HEK293 (cell line): ENCODE data around the gene HLA-DQB1.
"Not testable (repeated sequence)": the region's sequence is repeated elsewhere in the genome, so short reads cannot be mapped to it uniquely, and the experiment has no call there.

Experiments used
- CTCF ChIP-seq: fragments of 450-650 bp; formaldehyde crosslinking; IDR thresholded peaks from 2 replicates; pipeline ENCODE4 v1.5.1; 2016; ENCODE audit warnings: missing biosample characterization, missing genetic modification characterization
- MYNN ChIP-seq: fragments of 450-650 bp; formaldehyde crosslinking; IDR thresholded peaks from 2 replicates; pipeline ENCODE4 v1.5.1; 2016; ENCODE audit warnings: missing biosample characterization, missing genetic modification characterization, borderline replicate concordance
- REST ChIP-seq: fragments of 450-650 bp; formaldehyde crosslinking; IDR thresholded peaks from 2 replicates; pipeline ENCODE4 v1.5.1; 2016; ENCODE audit warnings: missing biosample characterization, missing genetic modification characterization
- YY1 ChIP-seq: fragments of 450-650 bp; formaldehyde crosslinking; IDR thresholded peaks from 2 replicates; pipeline ENCODE4 v1.5.1; 2018; ENCODE audit warnings: missing biosample characterization, missing genetic modification characterization
- ZBTB20 ChIP-seq: fragments of 450-650 bp; formaldehyde crosslinking; IDR thresholded peaks from 2 replicates; pipeline ENCODE4 v1.5.1; 2016; ENCODE audit warnings: missing biosample characterization, missing genetic modification characterization
- ZBTB21 ChIP-seq: fragments of 450-650 bp; formaldehyde crosslinking; IDR thresholded peaks from 2 replicates; pipeline ENCODE4 v1.5.1; 2017; ENCODE audit warnings: missing biosample characterization, missing genetic modification characterization
- ZBTB26 ChIP-seq: fragments of 450-650 bp; formaldehyde crosslinking; optimal IDR thresholded peaks from 2 replicates; pipeline ENCODE3; 2016; ENCODE audit warnings: missing biosample characterization, mild to moderate bottlenecking, missing genetic modification characterization
- ZNF121 ChIP-seq: fragments of 450-650 bp; formaldehyde crosslinking; IDR thresholded peaks from 2 replicates; pipeline ENCODE4 v1.5.1; 2016; ENCODE audit warnings: missing biosample characterization, missing genetic modification characterization
- ZNF274 ChIP-seq, 2 experiments: fragments of 200-500 bp in 1 of 2; fragments of 450-650 bp in 1 of 2; sonication (Bioruptor generic) in 1 of 2; formaldehyde crosslinking in 1 of 2; IDR thresholded peaks; 2 replicates each; pipeline versions ENCODE4 v1.5.1 to v1.6.1; 2014 to 2016; ENCODE audit warnings: borderline replicate concordance in 1 of 2, inconsistent platforms in 1 of 2, low read length in 1 of 2, missing biosample characterization in 1 of 2, missing genetic modification characterization in 1 of 2

GRCh38 chr6:32674123-32674522 is 7.7 kb upstream of the HLA-DQB1 start:
- TF ChIP-seq ZBTB21 (tag by site-specific recombination); REST (tag by site-specific recombination); CTCF (tag by site-specific recombination); ZBTB20 (tag by site-specific recombination); ZNF274 (IDR thresholded peaks at IDR 0.05; ENCODE audit: low read length); ZNF274 (tag by site-specific recombination; IDR thresholded peaks at IDR 0.05; ENCODE audit: borderline replicate concordance); YY1 (tag by site-specific recombination); MYNN (tag by site-specific recombination); ZNF121 (tag by site-specific recombination); ZBTB26 (tag by site-specific recombination): not testable (repeated sequence)
